ENCODE results near the gene CBLB.

The CBLB gene

DNA sequence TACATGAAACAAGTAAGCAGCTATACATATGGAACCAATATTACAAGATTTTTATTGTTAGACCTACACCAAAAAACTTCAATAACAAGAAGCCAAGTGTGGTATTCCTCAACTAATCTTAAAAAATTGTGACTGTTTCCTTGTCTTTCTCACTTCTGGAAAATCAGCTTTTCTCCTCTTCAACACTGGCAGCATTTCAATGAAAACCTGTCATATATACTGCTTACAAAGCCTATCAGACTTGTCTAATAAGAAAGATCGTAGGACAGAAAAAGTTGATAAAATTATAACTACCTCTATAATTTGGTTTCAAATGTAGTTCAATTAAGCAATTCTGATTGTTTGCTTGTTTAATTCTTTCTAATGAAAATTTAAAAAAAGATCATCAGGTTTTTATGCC lies 55.1 kb downstream of the CBLB start:
- FAIRE-seq, result no peak

DNA sequence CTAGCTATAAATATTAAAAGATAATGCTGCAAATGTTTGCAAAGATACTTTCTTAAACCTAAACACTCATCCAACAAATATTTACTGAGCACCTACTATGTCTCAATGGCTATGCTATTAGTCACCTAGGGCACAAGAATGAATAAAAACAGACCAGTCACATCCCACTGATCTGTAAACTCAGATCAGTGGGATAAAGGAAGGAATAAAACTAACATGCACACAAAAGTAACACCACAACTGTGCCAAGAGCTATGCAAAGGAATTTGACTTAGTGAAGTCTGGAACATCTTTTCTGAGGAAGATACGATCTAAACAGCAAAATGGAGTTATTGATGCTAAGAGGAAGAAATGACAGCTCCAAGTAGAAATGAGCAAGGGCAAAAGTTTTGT lies 56.6 kb downstream of the CBLB start:
- FAIRE-seq, result no peak

DNA sequence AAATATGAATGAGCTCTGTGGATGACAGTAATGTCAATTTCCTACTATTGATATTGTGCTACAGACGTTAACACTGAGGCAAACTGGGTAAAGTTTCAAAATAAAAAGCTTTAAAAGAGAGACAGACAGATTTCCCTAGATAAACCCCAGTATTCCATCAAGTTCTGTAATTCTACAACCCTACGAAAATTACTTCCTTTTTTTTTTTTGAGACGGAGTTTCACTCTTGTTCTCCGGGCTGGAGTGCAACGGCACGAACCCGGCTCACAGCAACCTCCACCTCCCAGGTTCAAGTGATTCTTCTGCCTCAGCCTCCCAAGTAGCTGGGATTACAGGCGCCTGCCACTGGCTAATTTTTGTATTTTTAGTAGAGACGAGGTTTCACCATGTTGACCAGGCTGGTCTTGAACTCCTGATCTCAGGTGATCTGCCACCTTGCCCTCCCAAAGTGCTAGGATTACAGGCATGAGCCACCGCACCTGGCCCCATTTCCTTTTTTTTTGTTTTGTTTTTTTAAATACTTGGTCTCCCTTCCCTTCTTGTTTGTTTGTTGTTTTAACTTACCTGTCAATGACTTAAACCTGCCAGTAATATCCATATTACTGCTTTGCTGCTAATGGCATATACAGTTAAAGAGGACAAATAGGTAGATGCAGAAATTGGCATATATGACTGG lies 57.2 kb downstream of the CBLB start:
- no peak for FAIRE-seq

DNA sequence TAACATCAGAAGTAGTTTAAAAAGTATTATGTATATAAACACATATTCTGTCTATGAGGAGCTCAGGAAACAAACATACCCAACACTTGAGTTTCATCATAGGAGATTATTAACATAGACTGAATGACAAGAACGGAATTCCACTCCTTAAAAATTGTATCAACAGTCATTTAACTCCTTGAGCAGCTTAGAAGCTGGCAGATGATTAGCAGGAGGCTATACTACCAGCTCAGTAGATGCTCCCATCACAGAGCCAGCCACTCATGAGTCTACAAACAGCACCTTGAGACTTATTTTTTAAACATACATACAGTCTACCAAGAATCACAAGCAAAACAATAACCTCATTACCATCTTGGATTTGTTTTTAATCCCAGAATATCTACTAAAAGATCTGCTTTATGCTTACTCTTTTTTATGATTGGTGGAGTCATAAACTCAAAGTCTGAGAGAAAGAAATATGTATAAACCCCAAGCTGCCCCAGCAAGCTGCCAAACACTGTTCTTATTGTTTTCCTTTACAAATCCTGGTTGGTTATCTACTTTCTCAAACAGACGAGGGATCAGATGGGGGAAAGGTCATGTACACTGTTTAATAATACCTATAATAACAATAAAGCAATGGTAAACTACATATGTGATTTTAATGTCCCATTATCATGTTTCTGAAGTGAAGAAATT lies 59.5 kb downstream of the CBLB start:
- no peak for FAIRE-seq

DNA sequence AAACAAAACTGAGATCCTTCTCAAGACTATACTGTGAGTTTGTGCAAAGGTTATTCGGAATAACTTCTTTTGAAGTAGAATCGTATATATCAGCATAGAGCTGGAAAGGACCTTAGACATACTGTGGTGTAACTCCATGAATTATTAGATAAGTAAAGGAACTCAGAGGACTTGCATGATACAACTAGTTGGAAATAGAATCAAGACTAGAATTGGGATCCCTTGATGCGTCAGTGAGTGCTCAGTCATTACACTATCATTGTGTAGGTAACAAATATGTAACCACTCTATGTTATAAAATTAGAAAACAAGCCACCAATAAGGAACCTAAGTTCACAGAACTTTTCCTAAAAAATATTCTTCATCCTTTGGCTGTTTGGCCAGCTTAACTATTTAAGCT lies 61.1 kb downstream of the CBLB start:
- no peak for FAIRE-seq

DNA sequence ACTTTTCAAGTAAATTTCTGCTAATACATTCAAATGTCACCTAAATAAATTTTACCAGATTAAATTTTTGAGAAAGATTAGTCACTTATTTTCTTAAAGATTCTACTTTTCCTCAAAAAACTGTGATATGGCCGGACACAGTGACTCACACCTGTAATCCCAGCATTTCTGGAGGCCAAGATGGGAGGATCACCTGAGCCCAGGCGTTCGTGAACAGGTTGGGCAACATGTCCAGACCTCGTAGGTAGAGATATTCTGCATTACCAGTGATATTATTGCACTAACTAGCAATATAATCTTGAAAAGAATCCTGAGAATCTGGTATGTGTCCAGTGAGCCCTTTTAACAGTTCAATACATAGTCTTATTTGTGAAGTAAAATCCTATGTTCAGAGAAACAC lies 61.7 kb downstream of the CBLB start:
- no peak for FAIRE-seq

DNA sequence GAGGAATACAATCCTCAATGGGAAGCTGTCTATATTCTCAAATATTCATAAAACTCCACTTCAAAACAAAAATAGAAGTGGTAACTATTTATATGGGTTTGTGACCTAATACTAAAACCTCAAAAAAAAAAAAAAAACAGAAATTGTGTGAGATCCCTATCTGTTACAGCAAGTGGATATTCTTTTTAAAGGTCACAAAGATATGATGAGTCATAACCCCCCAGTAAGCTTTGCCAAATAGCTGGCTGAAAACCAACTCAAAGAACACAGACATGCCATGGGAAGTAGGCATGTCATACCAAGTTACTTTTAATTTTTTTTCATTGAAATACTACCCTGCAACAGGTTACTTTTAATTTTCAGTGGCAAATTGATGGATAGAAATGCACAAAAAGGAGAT lies 62.5 kb downstream of the CBLB start:
- no peak for FAIRE-seq

DNA sequence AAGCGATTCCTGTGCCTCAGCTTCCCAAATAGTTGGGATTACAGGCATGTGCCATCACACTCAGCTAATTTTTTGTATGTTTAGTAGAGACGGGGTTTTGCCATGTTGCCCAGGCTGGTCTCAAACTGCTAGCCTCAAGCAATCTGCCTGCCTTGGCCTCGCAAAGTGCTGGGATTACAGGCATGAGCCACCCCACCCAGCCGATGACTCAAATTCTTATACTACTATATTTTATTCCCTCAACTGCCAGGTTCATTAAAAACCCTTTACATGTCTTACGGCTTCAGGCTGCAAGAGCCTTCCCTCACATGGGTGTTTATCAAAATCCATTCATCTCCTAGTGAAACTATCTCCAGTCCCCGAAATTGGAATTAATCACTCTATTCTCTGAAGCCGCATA lies 63.4 kb downstream of the CBLB start:
- FAIRE-seq, result no peak

DNA sequence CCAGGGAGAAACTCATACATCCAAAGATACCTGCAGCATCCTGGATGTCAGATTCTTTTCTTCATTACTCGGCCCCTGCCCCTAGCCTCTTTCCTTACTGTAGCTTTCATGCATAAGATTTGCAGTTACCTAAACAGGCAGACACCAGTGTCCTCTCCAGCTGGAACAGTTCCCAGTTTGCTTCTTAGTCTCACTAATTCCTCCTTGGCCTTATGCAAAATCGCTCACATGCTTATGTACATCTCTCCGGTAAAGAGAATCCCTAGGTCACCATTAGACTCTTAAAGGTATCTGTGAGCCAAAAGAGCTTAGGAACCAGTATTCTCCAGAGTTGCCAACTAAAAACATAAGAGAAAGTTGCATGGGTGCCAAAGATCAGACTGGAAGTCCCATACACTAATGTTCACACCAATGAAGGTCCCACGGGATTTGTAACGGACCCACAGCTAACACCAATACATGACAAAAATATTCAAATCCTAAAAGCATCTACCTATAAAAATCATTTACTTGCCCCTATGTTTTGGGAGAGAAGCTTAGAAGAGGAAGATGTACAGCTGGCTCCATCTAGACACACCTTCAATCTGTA lies 66.6 kb downstream of the CBLB start:
- no peak for FAIRE-seq

DNA sequence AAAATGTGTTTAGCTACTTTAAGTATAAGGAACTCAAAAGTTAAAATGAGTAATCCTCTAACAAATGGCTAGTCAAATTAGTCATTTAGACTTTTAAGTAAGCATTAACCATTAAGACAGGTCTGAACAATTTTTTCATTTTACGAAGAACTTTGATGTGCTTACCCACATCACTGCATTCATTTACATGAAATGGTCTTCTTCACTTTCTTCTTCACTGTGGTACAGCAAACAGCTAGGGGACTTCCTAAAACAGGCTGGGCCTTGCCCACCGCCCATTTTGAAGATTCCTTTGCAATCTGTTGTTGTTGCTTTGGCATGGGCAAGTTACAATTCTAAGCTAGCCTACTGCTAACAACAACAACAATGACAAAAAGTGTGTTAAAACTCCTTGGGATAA lies 67.4 kb downstream of the CBLB start:
- FAIRE-seq, result no peak

DNA sequence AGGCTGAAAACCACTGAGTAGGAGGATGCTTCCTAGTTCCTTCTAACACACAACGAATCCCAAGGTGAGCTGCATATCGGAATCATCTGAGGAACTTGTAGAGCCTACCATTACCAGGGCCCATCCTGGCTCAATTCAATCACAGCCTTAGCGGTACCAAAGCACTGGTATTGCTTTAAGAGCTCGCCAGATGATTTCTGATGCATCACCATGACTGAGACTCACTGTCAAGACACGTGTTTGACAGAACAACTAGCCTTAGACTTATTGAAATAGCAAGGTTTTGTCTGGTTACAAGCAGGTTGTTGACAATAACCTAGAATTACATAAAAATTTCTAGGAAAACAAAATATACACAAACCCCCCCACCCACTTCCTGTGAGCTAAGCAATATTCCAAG lies 68.5 kb downstream of the CBLB start:
- FAIRE-seq, result no peak

DNA sequence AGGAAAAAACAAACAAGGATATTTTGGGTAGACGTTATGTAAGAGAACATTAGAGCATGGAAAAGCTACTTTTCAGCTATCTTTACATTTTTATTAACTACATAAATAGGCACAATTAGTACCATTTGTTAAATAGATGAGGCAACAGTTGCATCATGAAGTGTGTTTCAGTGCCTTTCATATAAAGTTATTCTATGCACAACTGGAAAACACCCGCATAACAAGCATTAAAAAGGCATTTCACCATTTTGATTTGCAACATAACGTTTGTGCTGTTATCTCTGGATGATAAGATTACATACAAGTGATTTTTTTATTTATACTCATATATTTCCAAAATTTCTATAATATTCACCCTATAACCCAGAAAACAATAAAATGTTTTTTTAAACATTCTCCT lies 69.5 kb downstream of the CBLB start:
- no peak for FAIRE-seq

DNA sequence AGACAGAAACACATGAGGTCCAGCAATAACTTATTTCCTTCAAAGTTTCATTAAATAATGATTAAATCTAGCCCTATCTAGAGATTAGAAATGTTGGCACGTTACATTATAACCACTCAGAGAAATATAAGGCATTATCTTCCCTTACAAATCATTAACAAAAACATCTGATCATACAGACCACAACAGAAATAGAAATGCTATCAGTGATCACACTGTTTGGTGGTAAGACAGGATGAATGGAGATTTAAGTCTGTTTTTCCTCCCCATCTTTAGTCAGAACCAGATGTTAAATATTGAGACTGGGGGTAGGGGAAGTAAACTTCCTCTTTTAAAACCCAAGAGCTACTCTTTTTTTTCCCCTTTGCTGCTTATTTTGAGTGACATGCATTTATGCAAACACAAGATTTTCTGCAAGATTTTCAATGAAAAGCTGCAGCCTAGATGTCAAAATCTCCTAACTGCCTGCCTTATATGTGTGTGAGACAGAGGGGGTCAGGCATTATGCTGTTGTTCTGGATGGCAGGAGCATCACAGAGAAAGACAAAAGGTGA lies 70.4 kb downstream of the CBLB start:
- no peak for FAIRE-seq

DNA sequence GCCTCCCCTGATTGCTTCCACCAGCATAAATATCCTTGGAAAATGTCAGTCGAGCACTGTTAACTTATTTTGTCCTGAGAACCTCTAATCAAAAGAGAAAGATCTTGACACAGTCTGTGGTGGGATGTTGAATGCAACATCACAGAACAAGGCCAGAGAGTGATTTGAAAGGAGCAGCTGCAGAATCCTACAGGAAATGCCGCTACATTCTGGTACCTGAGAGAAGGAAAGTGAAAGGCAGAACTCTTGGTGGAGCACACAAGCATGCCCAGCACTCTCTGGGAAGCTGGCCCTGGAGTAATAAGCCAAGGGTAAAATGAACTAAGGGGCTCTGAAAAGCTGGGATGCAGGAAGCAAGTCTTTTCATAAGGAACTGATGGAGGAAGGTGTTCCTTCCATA lies 75.8 kb downstream of the CBLB start:
- no peak for FAIRE-seq

DNA sequence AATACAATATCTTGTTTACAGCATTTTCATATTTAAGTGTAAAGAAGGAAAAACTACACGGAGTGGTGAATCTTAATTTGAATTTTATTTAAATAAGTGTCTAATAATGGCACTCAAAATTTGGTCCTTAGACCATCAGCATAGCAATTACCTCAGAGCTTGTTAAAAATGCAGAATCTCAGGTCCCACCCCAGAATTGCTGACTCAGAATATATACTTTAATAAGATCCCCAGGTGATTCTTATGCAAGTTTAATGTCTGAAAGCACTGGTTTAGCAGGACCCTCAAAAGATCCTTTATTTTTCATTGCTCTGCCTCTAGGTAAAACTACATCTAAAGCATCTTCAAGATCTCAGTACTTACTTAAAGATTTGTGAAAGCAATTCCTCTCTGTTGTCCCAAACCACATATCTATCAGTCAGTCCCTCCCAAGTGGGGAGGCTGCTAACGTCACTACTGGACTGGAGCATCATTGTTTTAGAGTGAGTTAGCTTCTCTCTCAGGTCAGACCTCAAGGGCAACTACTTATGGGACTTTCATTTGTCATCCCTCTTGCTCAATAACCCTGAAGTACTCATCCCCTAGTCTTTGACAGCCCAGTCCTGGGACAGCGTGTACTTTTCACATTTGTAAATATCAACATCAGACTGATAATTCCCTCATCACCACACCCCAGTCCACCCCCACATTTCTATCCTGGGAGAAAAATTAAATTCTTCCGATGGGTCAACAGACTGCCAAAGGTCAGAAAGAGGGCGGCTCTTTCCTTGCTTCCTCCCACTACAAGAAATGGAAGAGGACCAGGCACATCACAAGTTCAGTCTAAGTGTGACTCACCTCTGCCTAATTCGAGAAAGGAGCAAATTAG lies 76.7 kb downstream of the CBLB start:
- no peak for FAIRE-seq

DNA sequence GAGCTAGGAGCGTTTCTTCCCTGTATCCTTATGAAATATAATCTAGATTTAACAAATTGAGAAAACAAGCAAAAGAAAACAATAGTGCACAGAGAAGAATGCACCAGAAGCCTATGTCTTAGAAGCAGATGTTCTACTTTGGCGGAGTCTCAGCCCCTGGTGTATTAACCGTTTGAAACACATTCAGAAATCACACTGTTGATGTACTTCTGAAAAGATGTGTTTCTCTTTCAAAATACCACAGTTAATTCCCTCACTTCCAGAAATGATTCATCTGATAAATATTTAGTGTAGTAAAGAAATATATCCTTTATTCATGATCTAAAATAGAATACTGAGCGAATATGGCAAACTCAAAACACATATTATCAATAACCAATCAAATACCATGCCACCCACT lies 77.7 kb downstream of the CBLB start:
- no peak for FAIRE-seq

DNA sequence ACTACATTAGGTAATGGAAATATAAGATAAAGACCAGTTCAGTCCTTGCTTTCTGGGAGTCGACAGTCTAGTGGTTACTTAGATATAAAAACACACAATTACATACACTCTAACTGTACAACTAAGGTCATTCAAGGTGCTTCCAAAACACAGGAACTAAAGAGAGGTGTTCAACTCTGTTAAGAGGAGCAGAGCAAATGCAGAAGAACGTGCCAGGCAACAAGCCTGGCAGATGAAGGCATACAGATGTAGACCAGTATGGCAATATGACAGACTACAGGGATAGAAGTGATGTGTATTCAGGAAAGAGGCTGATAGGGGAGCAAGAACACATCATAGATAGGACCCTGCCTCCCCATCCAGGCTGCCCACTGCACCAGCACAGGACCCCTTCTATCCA lies 78.3 kb downstream of the CBLB start:
- FAIRE-seq, result no peak

DNA sequence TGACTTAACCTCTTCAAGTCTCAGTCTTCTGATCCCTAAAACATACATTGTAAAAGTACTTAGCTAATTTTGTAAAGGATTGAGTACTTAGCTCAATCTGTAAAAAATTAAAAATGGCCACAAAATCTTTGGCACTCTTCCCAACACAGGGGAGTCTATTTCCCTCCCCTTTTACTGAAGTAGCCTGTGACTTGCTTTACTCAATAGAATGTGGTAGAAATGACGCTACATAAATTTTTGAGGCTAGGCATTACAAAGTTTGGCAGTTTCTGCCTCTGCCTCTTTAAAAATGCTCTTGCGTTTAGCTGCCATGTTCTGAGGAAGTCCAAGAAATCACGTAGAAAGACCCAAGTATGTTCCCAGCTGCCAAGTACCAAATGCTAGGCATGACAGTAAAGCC lies 80.2 kb downstream of the CBLB start:
- no peak for FAIRE-seq

DNA sequence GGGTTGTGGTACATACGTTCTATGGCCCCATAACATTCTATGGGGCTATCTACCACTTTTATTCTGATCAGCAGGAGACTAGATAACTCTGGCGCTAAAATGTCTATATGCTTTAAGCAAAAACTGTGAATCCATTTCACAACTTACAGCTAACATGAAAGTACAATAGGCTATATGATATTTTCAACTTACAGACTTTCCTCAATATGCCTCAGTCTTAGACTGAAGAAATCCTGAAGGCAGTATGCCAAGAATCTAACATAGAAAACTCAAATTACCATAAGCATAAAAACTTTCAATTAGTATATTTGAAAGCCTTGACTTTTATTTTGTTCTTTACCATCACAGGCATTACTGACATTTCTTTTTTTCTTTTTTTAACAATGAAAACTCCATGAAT lies 81.4 kb downstream of the CBLB start:
- FAIRE-seq, result no peak

DNA sequence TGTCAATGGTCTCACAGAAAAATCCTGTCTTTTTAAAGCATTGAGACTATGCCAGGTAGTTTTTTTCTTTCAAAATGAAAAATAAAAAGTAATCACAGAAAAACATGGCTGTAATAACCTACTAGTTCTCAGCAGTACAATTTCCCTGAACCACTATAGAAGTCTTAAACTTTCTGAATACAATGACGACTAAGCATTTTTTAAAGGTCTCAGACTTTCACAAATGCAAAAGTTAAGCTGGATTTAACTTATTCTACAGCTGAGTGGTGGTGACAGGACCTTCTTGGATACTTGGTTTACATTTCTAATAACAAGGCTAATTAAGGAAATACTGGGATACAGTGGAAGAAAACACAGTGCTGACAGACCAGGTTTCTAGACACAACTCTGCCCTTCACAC lies 81.8 kb downstream of the CBLB start:
- FAIRE-seq, result no peak

DNA sequence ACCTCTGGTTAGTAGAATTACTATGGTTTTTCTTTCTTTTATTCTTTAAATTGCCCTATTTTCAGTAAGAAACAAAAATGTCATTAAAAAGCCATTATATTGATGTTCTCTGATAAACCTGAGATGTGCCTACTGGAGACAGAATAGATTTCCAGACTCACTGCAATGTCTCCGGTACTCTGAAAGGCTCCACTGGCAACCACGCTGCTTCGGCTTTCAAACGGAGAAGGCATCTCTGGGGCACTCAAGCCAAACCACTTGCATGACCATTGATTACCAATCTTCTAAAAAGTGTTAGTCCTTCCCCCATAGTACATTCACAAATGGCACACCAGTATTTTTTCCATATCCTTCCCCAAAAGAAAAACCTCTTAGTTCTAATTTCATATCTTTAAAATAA lies 82.6 kb downstream of the CBLB start:
- no peak for FAIRE-seq

DNA sequence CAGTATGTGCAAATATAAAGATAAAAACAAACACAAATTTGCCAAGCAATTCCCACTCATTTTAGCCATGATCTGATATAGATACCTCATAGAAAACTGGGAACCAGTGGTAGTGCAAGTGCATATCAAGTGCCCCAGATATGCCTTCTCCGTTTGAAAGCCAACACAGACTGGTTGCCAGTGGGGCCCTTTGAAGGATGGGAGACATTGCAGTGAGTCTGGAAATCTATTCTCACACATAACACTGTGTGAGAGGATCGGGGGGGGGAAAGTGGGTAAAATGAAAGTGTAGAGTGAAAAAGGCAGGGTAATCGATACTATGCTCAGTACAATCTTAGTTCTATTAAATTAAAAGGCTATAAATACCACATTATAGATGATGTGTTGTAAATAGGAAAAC lies 83.0 kb downstream of the CBLB start:
- no peak for FAIRE-seq

DNA sequence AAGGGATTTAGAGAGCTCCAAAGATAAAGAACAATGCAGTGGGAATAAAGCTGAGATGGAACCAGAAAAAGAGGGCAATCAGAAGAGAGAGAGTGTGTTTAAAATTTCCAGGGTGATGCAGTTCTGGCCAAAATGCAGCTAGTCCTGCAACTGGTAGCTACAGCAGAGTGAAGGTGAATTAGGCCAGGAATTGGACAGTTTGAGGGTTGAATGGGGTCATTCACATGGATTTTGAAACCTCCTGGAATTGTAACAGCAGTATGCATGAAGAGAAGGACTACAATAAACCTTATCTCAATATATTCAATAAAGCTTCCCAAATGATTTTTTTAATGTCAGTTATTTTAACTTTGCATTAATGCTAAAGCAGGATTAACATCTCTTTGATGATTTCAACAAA lies 85.2 kb downstream of the CBLB start:
- no peak for FAIRE-seq

DNA sequence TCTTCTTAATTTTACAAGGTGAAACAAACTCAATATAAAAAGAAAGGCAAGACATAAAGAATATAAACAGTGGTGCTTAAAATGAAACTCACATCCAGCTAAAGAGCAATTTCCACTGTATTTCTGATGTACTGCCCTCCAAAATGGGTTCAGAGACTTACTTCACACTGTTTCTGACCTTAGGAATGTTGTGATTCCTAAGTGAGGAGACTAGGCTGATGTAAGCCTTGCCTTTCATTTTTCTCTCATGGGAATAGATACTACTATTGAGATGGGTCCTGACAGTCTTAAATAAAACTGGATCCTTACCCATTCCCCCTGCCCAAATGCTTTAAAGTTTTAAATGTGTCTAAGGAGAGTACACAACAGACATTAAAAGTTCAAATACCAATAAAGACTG lies 86.9 kb downstream of the CBLB start:
- no peak for FAIRE-seq
